Suppressor macrophage treated with lipopolysaccharide for 4 hours (primary cell): ENCODE results near the gene PDLIM5.
"Not testable (repeated sequence)": the region's sequence is repeated elsewhere in the genome, so short reads cannot be mapped to it uniquely, and the experiment has no call there.

Experiments
- DNase-seq: peaks from one replicate; pipeline ENCODE4 v3.0.0-alpha.2; 2020

The PDLIM5 gene

DNA sequence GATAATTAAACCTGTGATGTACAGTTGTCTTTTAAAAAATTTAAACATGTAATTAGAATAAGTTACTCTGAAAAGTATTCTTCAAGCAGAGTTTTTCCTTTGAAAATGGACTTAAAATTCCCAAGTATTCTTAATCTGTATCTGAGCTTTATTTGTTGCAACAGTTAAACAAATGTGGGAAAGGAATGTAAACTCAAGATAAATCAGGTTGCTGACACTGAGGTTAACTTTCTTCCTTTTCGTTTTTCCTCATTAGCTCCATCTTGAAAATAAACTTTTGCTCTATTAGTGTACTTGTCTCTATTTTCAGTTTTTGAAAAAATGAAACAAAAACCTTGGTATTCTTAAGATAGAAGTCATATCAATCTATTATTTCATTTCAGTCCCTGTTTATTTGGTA is 161.5 kb downstream of the PDLIM5 start:
- no peak for DNase-seq

DNA sequence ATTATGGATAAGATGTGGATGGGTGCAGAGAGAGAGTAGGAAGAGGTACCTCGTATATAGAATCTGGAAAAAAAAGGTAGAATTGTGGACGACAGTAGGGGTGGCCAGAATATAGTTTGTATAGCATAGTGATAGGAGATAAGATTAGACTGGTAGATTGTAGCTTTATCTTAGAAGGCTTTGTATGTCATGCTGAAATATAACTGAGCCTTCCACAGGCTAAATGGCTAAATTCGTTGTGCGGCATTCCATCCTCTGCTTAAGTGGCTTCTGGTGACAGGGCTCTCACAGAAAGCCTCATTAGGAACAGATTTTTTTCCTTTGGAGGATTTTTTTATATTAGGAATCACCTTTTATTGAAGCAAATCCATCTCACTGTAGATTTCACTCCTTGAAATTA is 163.7 kb downstream of the PDLIM5 start:
- DNase-seq, result no peak

DNA sequence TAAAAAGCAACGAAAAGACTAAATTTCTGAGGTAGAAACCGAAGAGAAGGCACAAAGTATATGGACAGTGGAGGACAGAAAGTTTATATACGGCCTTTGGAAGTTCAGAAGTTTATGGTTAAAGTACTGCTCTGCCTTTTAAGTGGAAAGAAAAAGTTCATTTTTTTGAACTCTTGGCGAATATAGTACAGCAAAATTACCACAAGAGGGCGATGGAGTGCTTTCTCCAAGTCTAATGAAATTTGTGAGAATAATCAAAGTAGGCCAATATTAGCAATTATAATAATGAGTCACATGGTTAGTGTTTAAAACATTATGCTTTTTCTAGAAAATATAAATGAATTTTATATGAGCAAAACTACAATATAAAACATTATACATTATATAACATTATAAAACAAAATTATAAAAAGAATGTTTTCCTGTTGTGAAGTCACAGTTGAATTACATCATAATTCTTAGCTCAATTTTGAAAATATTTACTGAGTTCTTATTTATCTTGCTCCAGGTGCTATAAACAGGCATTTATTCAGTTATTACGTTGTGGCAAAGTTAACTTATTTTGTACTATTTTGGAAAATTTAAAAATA is 169.8 kb downstream of the PDLIM5 start:
- DNase-seq, result peak; percentile 58

DNA sequence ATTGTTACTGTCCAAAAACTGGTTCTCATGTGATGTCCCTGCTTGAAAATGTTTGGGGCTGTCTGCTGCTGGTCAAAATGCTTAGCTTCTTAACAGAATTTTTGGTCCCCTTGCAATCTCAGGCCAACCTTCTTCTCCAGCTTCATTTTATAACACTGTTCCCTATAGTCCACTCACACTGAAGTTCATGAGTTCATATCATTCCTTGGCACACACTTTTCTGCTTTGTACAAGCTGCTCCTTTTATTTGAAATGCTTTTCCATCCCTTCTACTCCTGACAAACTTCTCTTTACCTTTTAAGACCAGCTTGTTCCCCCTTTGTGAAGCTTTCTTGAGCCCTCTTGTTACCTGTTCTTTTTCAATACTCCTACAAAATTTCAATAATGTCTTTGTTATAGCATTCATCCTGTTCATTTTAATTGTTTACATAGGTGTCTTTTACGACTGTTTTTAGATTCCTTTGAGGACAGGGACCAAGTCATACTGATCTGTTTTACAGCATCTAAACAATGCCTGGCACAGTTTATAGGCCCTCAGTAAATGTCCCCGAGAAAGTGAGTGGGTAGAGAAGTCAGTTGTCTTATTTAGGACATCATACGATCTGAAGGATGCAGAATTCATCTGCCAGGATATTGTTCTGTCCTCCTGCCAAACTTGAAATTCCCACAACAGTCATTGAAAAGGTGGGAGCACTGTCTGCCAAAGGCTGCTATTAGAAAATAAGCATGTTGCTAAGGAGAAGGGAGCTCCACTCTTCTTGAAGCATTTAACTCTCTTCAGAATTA is 171.6 kb downstream of the PDLIM5 start:
- no peak for DNase-seq

DNA sequence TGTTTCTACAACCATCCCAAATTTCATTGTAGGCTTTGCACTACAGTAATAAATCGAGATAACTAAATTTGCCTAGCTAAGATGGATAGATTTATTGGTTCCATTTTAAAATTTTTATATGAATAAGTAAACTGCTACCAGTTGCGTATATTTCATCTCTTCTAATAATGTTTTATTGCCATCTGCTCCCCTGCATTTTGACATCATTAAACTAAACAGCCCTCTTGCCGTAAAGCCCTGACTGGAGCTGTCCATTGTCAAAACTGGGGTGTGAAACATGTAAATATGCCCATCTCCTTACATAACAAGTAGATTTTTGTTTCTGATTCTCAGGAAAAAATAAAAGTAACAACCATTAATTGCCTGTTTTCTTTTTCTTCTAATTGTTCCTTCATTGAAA is 175.2 kb downstream of the PDLIM5 start:
- no peak for DNase-seq

DNA sequence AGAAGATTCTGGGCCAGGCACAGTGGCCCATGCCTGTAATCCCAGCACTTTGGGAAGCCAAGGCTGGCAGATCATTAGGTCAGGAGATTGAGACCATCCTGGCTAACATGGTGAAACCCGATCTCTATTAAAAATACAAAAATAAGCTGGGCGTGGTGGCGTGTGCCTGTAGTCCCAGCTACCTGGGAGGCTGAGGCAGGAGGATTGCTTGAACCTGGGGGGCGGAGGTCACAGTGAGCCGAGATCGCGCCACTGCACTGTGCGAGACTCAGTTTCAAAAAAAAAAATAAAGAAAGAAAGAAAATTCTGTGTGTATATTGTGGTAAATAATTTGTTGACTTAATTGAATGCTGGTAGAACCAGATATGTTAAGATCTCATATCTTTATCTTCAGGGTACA is 177.3 kb downstream of the PDLIM5 start:
- DNase-seq, result not testable (repeated sequence)

DNA sequence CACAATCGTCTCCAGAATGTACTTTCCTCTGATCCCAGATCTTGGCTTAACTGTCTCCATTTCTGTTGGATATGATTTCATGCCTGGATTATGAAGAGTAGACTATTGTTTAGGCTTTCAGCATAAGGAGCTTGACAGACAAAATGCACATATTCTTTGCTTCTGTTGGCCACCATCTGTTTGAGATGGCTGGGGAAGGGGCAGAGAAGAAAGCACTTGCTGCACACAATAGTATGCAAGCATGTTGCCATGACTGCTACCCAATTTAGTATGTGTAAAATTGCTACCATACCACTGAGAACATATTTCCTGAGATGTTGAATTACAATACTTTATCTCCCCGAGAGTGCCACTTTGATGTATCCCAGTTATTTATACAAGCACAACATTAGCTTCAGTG is 178.1 kb downstream of the PDLIM5 start:
- DNase-seq, result no peak

DNA sequence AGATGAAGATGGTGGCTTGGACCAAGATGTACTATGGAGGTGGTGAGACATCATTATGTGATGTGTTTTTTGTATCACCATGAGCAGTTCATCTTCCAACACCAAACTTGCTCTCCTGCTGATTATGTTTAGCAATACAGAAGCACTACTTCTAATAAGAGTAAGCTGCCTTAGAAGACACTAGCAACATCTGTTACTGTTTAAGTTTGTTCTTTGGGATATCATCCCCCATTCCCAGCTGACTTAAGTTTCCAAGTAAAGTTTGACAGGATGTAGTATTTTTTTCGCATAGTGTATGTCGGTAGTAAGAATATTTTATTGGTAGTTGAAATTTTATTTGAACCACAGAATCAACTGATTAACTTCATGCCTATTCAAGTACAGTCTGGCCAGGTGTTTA is 182.5 kb downstream of the PDLIM5 start:
- no peak for DNase-seq

DNA sequence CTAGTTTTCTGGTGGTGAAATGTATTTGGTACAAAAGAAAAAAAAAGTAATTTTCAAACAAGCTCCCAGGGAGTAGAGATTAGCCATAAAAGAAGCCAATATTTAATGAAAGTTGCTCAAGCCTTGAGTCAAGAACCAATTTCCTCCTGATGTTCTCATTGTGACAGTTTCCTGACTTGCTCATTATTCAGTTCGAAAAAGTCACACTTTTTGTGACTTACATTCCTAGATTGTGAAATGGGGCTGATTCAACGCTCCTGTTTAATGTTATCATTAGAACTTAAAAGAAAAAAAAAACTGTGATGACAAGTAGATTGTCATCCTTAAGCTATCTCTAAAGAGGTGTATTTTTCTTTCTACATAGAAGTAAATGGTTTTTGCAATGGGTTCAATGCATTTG is 183.4 kb downstream of the PDLIM5 start:
- DNase-seq, result peak; percentile 80

DNA sequence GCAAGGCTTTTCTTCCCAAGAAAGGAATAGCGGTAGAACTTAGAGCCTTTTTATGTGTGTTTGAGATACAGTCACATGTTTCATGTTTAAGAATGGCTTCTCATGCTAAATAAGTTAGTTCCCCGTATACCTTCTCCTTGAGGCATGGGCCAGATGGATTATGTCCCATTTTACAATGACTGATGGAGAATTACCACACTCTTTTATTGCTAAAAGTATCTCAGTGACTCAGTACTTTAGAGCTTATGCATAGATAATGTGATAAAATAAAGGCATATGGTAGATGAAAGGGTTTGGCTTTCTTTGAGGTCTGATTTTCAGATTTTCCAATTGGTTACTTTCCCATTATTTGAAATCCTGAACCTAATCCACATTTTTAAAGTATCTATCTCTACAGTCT is 184.3 kb downstream of the PDLIM5 start:
- DNase-seq, result peak; percentile 8

DNA sequence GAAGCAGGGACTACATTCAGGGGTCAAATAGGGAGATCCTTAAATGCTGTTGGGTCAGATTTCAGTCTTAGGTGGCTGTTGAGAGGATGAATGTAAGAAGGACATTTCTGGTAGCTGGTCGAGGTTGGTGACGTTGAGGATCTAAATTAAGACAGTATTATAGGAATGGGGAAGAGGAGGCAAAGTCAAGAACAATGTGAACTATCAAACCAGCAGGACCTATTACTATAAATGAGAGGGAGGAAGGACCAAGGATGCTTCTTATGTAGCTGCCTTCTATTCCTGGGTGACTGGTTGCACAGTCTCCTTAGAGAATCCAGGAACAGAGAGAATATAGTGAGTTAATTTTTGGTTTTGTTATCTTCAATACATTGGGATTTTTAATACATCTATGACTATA is 187.6 kb downstream of the PDLIM5 start:
- DNase-seq, result no peak

DNA sequence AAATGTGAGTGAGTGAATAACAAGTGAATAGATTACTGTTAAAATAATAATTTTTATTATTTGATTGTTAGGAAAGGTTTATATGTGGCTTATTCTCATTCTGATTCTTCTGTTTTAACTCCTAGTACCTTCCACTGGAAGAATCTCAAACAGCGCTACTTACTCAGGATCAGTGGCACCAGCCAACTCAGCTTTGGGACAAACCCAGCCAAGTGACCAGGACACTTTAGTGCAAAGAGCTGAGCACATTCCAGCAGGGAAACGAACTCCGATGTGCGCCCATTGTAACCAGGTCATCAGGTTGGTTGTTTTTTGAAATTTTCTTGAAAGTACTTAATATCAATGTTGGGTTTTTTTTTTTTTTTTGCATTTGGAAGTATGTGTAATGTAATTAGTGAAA is 188.4 kb downstream of the PDLIM5 start:
- DNase-seq, result no peak

DNA sequence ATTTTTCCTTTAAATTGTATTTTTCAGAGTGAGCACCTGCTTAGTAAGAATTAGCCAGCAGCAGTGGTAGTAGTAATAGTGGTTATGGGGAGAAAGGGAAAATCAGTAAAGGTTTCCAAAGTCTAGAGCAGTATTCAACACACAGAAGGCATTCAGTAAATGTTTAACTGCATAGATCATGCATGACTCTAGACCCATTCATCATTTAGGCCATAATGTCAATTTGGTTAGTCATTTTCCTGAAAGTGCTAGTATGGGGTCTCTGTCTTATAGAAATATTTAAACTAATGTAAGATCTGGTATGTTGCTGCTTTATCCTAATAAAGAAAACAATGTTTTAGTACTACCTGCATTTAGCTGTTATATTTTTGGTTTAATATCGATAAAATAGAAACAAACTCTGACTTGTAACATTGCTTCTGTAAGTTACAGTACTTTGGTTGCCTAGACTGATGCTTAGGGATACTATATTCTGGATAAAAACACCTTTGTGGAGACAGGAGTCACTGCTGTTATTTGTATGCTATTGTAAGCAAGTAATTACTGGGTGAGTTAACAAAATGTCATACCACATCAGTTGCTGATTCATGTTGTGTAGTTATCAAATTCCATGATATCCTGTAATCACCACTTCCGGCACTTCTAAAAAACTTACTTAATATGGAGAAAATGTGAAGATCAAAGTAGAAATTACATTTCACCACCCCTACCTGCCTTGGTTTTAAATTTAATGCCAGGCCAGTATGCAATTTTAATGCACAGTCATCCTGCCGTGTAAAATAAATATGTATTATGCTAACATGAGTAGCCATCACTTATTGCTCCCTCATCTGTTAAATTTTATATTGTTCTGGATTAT is 190.2 kb downstream of the PDLIM5 start:
- no peak for DNase-seq

DNA sequence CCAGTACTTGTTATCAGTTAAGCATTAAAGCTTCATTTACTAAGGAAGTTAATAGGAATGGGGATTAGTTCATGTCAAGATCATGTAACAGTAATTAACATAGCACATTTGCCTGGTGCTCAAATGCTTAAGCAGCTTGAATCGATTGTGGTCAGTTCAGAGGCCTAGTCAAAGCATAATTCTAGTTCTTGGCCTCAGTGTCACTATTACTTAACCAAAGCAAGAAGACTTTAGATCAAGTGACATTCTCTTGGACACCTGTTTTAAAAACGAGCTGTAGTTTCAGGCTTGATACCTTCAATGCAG is 190.8 kb downstream of the PDLIM5 start:
- DNase-seq, result no peak

DNA sequence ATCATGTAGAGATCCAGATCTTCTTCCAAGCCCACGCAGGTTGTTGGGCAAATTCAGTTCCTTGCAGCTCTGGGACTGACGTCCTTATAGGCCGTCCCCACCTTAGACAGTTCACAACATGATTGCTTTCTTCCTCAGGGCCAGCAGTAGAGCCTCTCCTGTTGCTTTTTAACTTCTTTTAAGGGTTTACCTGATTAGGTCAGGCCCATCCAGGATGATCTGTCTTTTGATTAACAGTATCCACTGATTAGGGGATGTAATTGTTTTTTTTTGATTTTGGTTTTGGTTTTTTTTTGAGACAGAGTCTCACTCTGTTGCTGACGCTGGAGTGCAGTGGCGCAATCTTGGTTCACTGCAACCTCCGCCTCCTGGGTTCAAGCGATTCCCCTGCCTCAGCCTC is 197.0 kb downstream of the PDLIM5 start:
- DNase-seq, result no peak

DNA sequence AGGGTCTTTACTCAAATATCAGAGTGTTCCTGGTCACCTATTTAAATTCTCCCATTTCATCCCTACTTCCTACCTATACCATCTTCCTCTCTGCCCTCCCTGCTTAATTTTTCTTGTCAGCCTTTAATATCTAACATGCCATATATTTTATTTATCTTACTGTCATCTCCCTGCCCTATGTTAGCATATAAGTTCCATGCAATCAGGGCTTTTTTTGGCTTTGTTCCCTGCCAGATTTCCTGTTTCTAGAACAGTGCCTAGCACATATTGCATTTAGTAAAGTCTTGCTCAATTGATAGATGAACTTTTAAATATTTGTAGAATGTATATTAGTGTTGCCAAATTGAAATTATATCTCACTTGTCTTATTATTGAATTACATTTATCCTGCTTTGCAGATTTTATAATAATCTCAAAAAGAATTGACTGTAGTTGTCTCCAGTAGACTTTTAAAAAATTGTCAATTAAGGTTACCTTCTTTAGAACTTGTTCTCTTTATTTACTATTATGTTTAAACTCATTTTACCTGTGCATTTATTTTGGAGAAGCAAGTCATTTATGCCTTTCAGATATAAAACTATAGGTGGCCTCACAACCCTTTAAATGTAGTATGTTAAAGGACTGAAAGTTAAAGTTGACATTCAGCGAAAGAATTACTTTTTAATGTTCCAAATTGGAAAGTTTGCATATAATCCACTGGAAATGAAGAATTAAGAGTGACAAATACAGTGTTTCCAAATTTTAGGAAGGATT is 197.8 kb downstream of the PDLIM5 start:
- no peak for DNase-seq

DNA sequence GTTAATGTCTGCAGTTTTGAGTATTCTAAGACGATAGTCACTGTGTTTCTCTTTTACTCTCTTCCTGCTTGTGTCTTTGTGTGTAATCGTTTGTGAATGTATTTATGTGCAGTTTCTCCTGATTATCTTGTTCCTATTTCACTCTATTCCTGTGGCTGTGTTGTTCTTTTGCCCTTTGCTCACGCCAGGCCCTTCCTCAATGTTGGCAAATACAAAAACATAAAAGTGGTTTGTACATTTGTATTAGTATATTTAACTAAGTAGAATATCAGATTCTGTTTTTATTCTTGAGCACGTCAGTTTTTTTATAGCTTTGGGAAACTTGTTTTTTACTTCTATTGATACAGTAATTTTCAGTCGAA is 198.4 kb downstream of the PDLIM5 start:
- DNase-seq, result no peak

DNA sequence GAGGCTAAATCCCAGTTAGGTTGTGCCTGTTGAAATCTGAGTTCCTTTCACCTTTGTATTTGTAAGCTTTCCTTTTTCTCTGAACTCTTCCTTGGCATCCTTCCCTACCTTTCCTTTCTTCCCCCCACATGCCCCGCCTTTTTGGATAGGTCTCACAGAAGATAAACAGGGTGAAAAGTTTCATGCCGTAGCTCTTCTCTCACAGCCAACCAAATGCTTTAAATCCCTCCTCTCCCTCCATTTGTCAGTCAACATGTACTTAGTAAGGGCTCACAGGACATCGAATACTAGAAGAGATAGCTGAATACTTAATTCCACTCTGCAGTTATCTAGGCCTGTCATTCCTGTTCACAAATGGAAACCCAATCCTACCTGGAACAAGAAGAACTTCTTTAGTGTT is 198.9 kb downstream of the PDLIM5 start:
- DNase-seq, result no peak

DNA sequence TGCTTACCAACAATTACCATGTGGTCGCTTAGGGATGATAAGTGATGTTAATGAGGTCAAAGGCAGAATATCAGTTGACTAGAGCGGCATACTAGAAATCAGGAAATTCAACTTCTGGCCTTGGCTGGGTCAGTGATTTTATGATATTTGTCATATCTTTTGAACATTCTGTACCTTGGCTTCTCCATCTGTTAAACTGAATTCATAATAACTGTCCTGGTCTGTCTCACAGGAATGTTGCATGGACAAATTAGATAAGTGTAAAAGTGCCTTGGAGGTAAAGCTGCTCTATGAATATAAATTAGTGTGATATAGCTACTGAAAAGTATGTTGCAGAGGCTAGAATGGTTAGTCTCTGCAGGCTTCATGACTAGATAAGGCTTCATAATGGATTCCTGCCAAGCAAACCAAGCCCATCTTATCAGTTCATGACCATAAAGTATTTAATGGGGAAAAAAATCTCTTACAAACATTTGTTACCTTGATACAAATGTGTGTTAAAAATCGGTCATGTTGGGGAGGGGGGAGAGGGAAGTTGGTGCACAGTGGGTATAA is 201.4 kb downstream of the PDLIM5 start:
- no peak for DNase-seq

DNA sequence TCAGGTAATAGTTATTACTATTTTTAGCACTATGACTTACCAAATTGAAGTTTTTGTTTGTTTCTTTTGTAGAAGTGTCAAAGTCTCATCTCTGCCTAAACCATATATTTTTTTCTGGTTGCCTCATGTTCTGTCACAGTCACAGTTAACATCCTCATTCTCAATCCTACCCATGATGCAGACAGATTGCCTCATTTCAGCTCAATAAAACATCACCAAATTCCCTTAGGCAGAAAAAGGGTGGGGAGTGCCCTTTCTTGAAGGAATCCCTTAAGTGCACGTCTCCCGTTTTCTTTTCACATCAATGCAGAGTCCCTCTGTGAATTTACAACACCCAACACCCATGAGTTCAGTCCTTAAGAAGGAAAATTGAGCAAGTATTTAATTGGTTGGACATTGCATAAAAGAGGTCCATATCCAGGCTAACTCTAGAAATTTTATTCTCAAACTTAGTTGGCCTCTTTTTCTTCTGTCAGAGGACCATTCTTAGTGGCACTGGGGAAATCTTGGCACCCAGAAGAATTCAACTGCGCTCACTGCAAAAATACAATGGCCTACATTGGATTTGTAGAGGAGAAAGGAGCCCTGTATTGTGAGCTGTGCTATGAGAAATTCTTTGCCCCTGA is 202.4 kb downstream of the PDLIM5 start:
- no peak for DNase-seq

DNA sequence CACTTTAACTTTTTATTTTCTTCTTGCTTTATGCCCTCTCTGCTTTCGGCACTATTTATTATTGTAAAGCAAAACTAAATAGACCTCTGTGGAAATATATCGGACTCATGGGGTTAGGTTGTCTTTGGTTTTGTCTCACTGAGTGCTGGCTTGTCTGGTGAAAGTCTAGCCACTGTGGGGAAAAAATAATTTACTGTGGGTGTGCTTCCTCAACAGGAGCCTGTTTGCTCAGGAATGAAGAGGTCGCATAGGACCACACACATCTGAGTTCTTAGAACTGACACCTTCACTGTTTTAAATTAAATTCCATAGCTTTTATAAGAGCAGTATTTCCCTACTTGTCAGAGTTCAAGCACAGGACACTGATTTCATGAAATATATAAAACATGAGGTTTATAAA is 203.0 kb downstream of the PDLIM5 start:
- DNase-seq, result no peak

DNA sequence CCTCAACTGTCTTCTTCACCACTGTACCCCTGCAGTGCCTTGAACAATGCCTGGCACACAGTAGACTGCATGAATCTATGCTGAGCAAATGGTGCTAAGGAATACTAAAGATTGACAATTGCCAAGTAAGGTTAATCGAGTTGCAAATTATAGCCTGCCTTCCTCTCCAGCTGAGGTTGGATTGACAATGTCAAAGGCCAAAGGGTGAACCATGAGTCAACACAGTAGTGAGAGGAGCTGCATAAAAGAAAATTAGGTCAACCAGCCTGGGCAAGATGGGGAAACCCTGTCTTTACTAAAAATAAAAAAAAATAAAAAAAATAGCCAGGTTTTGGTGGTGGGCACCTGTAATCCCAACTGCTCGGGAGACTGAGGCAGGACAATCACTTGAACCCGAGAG is 208.9 kb downstream of the PDLIM5 start:
- DNase-seq, result no peak

DNA sequence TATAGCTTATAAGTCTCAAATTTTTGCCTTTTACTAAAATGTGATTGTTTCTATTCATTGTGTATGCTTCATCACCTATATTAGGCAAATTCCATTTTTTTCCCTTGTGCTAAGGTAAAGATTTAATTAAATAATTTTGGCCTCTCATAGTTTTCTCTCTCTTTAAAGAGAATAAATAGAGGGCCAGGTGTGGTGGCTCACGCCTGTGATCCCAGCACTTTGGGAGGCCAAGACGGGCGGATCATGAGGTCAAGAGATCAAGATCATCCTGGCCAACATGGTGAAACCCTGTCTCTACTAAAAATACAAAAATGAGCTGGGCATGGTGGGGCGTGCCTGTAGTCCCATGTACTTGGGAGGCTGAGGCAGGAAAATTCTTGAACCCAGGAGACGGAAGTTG is 213.3 kb downstream of the PDLIM5 start:
- DNase-seq, result not testable (repeated sequence)
